GM12878 (cell line): Measurements from ENCODE around the gene NELL1.

ENCODE experiments used
- POU2F2 ChIP-seq: IDR thresholded peaks from 3 replicates; pipeline ENCODE4 v1.6.1; 2011; ENCODE audit warnings: low read depth, mild to moderate bottlenecking, low read length, borderline replicate concordance
- TF ChIP-seq, protein P1 (sequence below): IDR thresholded peaks from 2 replicates; pipeline ENCODE4 v1.6.1; 2012; ENCODE audit warnings: low read length, inconsistent platforms

GRCh38 chr11:20844216-20844615 lies 174.8 kb downstream of the NELL1 start:
- TF ChIP-seq, protein P1, sequence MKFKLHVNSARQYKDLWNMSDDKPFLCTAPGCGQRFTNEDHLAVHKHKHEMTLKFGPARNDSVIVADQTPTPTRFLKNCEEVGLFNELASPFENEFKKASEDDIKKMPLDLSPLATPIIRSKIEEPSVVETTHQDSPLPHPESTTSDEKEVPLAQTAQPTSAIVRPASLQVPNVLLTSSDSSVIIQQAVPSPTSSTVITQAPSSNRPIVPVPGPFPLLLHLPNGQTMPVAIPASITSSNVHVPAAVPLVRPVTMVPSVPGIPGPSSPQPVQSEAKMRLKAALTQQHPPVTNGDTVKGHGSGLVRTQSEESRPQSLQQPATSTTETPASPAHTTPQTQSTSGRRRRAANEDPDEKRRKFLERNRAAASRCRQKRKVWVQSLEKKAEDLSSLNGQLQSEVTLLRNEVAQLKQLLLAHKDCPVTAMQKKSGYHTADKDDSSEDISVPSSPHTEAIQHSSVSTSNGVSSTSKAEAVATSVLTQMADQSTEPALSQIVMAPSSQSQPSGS, result no peak
- TF ChIP-seq POU2F2, result no peak
